Dendritic cell treated with granulocyte-macrophage colony-stimulating factor and Interleukin-4, amounts not matched to agents 40 ng/mL and 50 ng/mL, for 4 days (primary cell): ENCODE results near the gene ROM1.
"Not testable (repeated sequence)": the region's sequence is repeated elsewhere in the genome, so short reads cannot be mapped to it uniquely, and the experiment has no call there.

Experiments used
- H3K27ac Mint-ChIP-seq: one replicate; pipeline ENCODE4 v1.8.0; 2022; ENCODE audit warnings: mild to moderate bottlenecking, mixed read lengths
- H3K27me3 Mint-ChIP-seq: one replicate; pipeline ENCODE4 v1.8.0; 2022; ENCODE audit warnings: mild to moderate bottlenecking, mixed read lengths
- H3K36me3 Mint-ChIP-seq: one replicate; pipeline ENCODE4 v1.8.0; 2022; ENCODE audit warnings: low read depth, mixed read lengths
- H3K4me1 Mint-ChIP-seq: one replicate; pipeline ENCODE4 v1.8.0; 2022; ENCODE audit warnings: low read depth, mixed read lengths
- H3K4me3 Mint-ChIP-seq: one replicate; pipeline ENCODE4 v1.8.0; 2022; ENCODE audit warnings: mild to moderate bottlenecking, moderate library complexity, mixed read lengths
- H3K9me3 Mint-ChIP-seq: one replicate; pipeline ENCODE4 v1.8.0; 2022; ENCODE audit warnings: mixed read lengths
- intact Hi-C: fragments of 100-400 bp; cut with micrococcal nuclease; formaldehyde crosslinking; loops from one replicate; pipeline ENCODE4 v1.15.0; 2022

The ROM1 gene

GRCh38 chr11:62575837-62576236 is 37.2 kb upstream of the ROM1 start:
- H3K9me3 Mint-ChIP-seq, result no peaks in the 10 kb centered on the region
- peak overlapping the region; percentile 96 for H3K27ac Mint-ChIP-seq
- no peaks in the 10 kb centered on the region for H3K27me3 Mint-ChIP-seq
- intact Hi-C loops, result no loop called here
- H3K4me3 Mint-ChIP-seq, result no peak overlapping the region
- H3K36me3 Mint-ChIP-seq, result peaks cover 73% of the 10 kb centered on the region
- peaks cover 47% of the 10 kb centered on the region for H3K4me1 Mint-ChIP-seq

GRCh38 chr11:62577046-62577714 is 35.9 kb upstream of the ROM1 start:
- H3K4me3 Mint-ChIP-seq, result no peak overlapping the region
- H3K27me3 Mint-ChIP-seq, result no peaks in the 10 kb centered on the region
- intact Hi-C loops, result no loop called here
- H3K9me3 Mint-ChIP-seq, result no peaks in the 10 kb centered on the region
- H3K4me1 Mint-ChIP-seq, result peaks cover 34% of the 10 kb centered on the region
- peak overlapping the region; percentile 3 for H3K27ac Mint-ChIP-seq
- peaks cover 73% of the 10 kb centered on the region for H3K36me3 Mint-ChIP-seq

DNA sequence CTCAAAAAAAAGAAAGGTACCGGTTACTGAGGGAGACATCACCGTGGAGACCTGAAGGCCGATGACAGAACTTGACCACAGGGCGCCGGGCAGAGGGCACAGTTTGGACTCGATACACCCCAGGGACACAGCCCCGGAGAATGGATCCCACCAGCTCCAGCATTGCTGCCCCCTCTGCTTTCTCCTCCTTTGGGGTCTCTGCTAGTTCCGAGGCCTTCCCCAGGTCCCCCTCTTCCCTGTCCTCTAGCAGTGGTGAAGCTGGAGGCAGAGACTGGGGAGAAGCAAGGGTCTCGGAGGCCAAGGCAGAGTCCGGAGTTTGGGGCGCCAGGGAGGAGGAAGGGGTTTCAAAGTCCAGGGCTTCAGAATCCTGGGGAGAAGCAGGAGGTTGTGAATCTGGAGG is 34.5 kb upstream of the ROM1 start:
- Mint-ChIP-seq H3K4me1 (peaks cover 22% of the 10 kb centered on the region), H3K36me3 (peaks cover 71% of the 10 kb centered on the region), H3K9me3 (no peaks in the 10 kb centered on the region), H3K4me3 (no peak overlapping the region), H3K27ac (no peak overlapping the region), H3K27me3 (no peaks in the 10 kb centered on the region)
- intact Hi-C loops, result no loop called here

- intact Hi-C loops, result no loop called here
- H3K27me3 Mint-ChIP-seq, result no peaks in the 10 kb centered on the region
- H3K4me3 Mint-ChIP-seq, result no peak overlapping the region
- peaks cover 72% of the 10 kb centered on the region for H3K36me3 Mint-ChIP-seq
- H3K27ac Mint-ChIP-seq, result no peak overlapping the region
- no peaks in the 10 kb centered on the region for H3K9me3 Mint-ChIP-seq
- H3K4me1 Mint-ChIP-seq, result peaks cover 22% of the 10 kb centered on the region
Observed at GRCh38 chr11:62579252-62579651, 33.8 kb upstream of the ROM1 start.

DNA sequence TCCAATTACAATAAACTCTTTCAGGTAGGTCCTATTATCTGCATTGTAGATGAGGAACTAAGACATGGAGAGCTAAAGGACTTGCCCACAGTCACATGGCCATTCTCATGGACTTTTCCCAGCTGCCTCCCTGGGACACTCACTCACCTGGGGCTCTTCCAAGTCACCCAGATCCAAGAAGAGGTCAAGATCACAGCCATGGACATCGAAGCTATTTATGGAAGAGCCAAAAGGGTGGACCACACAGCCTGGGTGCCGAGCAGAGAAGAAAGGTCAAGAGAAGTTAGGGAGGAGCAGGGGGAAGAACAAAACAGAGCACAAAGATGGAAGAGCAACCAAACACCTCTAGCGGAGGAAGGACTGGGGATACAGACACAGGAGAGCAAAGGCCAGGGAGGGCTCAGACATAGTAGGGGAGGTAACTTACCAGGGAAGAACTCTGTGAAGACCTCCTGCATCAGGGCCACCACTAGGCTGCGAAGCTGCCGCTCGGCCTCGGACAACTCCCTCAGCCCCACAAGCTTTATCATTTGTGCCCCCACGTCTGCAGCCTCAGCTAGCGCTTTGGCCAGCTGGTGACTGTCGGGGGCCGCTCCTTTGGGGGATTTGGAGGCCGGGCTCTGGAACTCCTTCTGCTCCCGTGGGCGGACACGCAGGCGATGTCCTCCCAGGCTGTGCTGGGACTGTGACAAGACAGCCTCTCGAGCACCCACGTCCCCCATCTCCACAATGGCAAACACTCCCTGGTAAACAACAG is 31.9 kb upstream of the ROM1 start:
- H3K36me3 Mint-ChIP-seq, result peaks cover 78% of the 10 kb centered on the region
- peaks cover 5% of the 10 kb centered on the region for H3K4me1 Mint-ChIP-seq
- intact Hi-C loops, result no loop called here
- H3K9me3 Mint-ChIP-seq, result no peaks in the 10 kb centered on the region
- H3K4me3 Mint-ChIP-seq, result no peak overlapping the region
- no peak overlapping the region for H3K27ac Mint-ChIP-seq
- H3K27me3 Mint-ChIP-seq, result no peaks in the 10 kb centered on the region

- H3K27me3 Mint-ChIP-seq, H3K4me3 Mint-ChIP-seq, H3K4me1 Mint-ChIP-seq, H3K9me3 Mint-ChIP-seq, H3K27ac Mint-ChIP-seq, intact Hi-C loops: not testable (repeated sequence)
- peaks cover 78% of the 10 kb centered on the region for H3K36me3 Mint-ChIP-seq
Observed at GRCh38 chr11:62581735-62582134, 31.3 kb upstream of the ROM1 start.

DNA sequence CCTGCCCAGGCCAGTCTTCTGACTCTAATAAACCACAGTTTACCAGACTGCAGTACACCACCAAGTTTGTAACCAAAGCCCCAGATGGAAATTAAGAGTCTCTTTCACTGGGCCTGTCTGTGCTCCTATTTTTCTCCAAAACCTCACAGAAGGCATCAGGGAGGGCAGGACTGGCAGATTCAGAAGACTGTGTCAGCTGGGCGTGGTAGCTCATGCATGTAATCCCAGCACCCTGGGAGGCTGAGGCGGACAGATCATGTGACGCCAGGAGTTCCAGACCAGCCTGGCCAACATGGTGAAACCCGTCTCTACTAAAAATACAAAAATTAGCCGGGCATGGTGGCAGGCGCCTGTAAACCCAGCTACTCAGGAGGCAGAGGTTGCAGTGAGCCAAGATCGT is 27.7 kb upstream of the ROM1 start:
- H3K4me3 Mint-ChIP-seq, H3K9me3 Mint-ChIP-seq, H3K27ac Mint-ChIP-seq, H3K4me1 Mint-ChIP-seq, H3K27me3 Mint-ChIP-seq, intact Hi-C loops: not testable (repeated sequence)
- H3K36me3 Mint-ChIP-seq, result peaks cover 81% of the 10 kb centered on the region

DNA sequence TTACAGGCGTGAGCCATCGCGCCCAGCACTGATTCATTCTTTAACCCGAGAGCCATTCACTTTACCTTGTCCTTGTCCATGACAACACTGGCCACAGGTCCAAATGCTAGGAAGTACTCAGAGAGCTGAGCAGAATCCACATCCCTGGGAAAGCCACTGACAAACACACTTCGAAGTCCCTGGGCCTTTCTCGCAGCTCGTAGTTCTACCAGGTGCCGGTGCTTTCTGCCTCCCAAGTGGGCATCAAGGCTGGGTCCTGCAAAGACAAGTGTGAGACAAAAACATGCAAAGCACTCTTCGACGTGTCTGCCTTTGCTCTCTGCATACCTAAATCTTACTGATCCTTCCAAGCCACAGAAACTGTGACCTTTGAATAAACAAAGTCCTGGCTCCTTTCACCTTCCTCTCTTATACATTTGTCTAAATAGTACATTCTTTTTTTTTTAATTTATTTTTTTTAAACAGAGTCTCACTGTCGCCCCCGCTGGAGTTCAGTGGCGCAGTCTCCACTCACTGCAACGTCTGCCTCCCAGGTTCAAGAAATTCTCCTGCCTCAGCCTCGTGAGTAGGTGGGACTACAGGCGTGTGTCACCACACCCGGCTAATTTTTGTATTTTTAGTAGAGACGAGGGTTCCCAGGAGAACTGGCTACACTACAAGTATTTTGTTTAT is 24.0 kb upstream of the ROM1 start:
- no peak overlapping the region for H3K4me3 Mint-ChIP-seq
- no peak overlapping the region for H3K27ac Mint-ChIP-seq
- H3K9me3 Mint-ChIP-seq, result no peaks in the 10 kb centered on the region
- intact Hi-C loops, result no loop called here
- H3K27me3 Mint-ChIP-seq, result no peaks in the 10 kb centered on the region
- H3K36me3 Mint-ChIP-seq, result peaks cover 73% of the 10 kb centered on the region
- H3K4me1 Mint-ChIP-seq, result peaks cover 30% of the 10 kb centered on the region

GRCh38 chr11:62591448-62592145 is 21.5 kb upstream of the ROM1 start, which contains the start of gene TUT1:
TUT1 (minus strand) TSS chr11:62591523; CDS start chr11:62591485, 38 bp downstream.
- intact Hi-C loops, result loop anchor here (1.0 to 5.0 kb wide), 3 partner anchors 17 to 116 kb away; partner anchors contain the start of genes BSCL2, GNG3, LBHD1 and UQCC3
- Mint-ChIP-seq H3K27me3 (no peaks in the 10 kb centered on the region), H3K4me3 (peak within 1 kb of the TSS; percentile 91), H3K9me3 (no peaks in the 10 kb centered on the region), H3K36me3 (peaks cover 77% of the 10 kb centered on the region), H3K27ac (peak within 1 kb of the TSS; percentile 97), H3K4me1 (peaks cover 39% of the 10 kb centered on the region)

GRCh38 chr11:62592146-62592815 is 20.8 kb upstream of the ROM1 start:
- intact Hi-C loops, result loop anchor here (5.0 kb wide), 2 partner anchors 80 to 115 kb away; partner anchors contain the start of genes BSCL2, GNG3, LBHD1 and UQCC3
- peaks cover 46% of the 10 kb centered on the region for H3K4me1 Mint-ChIP-seq
- peaks cover 77% of the 10 kb centered on the region for H3K36me3 Mint-ChIP-seq
- H3K27me3 Mint-ChIP-seq, result no peaks in the 10 kb centered on the region
- H3K9me3 Mint-ChIP-seq, result no peaks in the 10 kb centered on the region
- peak overlapping the region; percentile 91 for H3K4me3 Mint-ChIP-seq
- H3K27ac Mint-ChIP-seq, result peak overlapping the region; percentile 97

- Mint-ChIP-seq H3K36me3 (peaks cover 77% of the 10 kb centered on the region), H3K9me3 (no peaks in the 10 kb centered on the region), H3K4me1 (peaks cover 53% of the 10 kb centered on the region), H3K27ac (peak overlapping the region; percentile 97), H3K27me3 (no peaks in the 10 kb centered on the region), H3K4me3 (peak overlapping the region; percentile 23)
- intact Hi-C loops, result loop anchor here (5.0 kb wide), 2 partner anchors 79 to 114 kb away; partner anchors contain the start of genes BSCL2, GNG3, LBHD1 and UQCC3
Observed at GRCh38 chr11:62592989-62593421, 20.1 kb upstream of the ROM1 start.

DNA sequence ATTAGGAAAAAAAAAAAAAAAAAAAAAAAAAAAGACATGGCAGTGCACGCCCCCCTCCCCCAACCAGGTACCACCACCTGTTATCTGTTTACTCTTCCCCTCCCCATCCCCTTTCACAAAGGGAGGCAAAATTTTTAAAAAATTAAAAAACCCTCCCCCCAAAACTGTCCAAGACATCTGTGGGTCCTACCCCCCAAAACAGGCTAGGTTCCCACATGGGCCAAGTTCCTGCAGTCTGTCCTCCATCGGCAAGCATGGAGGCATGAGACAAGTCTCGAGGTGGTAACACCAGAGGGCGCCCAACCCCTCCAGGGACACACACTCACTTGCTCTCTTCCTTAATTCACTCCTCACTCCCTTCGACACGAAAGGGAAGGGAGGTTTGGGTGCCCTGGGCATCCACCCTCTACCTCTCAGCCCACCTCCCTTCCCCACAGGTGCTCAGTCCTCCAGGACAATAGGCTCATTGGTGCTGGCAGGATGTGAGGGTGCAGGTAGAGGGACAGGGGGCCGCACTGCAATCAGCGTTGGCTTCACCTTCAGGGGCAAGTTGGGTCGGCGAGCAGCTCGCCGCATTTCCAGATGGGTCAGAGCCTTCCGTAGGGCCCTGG is 19.5 kb upstream of the ROM1 start:
- H3K27me3 Mint-ChIP-seq, result no peaks in the 10 kb centered on the region
- no peaks in the 10 kb centered on the region for H3K9me3 Mint-ChIP-seq
- H3K4me1 Mint-ChIP-seq, result peaks cover 58% of the 10 kb centered on the region
- intact Hi-C loops, result loop anchor here (5.0 kb wide), 2 partner anchors 79 to 114 kb away; partner anchors contain the start of genes BSCL2, GNG3, LBHD1 and UQCC3
- peak overlapping the region; percentile 97 for H3K27ac Mint-ChIP-seq
- H3K36me3 Mint-ChIP-seq, result peaks cover 77% of the 10 kb centered on the region
- peak overlapping the region; percentile 60 for H3K4me3 Mint-ChIP-seq

DNA sequence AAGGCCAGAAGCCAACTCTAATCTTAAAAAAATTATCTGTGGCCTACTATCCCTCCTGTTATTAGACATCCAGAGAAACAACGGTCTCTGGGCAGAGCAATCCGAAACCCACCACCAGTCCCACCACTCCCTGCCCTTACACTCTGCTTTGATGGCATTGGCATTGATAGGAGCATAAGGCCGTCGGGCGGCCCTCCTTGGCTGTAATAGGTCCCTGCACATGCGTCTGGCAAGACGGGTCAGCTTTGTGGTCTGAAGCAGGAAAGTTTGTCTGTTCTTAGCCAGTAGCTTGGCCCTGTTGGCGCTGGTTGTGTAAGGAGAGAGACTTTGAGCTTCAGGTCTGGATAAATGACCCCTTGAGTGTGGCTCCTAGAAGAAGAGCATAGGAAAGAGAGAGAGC is 17.9 kb upstream of the ROM1 start:
- H3K4me3 Mint-ChIP-seq, result no peak overlapping the region
- H3K27ac Mint-ChIP-seq, result peak overlapping the region; percentile 97
- no peaks in the 10 kb centered on the region for H3K27me3 Mint-ChIP-seq
- peaks cover 74% of the 10 kb centered on the region for H3K4me1 Mint-ChIP-seq
- intact Hi-C loops, result no loop called here
- peaks cover 85% of the 10 kb centered on the region for H3K36me3 Mint-ChIP-seq
- H3K9me3 Mint-ChIP-seq, result no peaks in the 10 kb centered on the region
